A673 (cell line): ENCODE results near the gene USF3.

Source experiments
- EZH2 ChIP-seq: fragments of 200-600 bp; sonication (generic); IDR thresholded peaks from 2 replicates; pipeline ENCODE4 v1.6.1; 2017; ENCODE audit warnings: borderline replicate concordance, low read depth, mild to moderate bottlenecking, mixed read lengths, antibody characterized with exemption, low read length; ENCODE audit not compliant: poor library complexity, severe bottlenecking
- TF ChIP-seq, protein P1 (sequence below): fragments of 300-800, 200-600 bp; sonication (generic); conservative IDR thresholded peaks from 2 replicates; pipeline ENCODE4 v1.5.1; 2017; ENCODE audit warnings: low read depth, mild to moderate bottlenecking, antibody characterized with exemption, low read length, moderate library complexity, mixed read lengths

DNA sequence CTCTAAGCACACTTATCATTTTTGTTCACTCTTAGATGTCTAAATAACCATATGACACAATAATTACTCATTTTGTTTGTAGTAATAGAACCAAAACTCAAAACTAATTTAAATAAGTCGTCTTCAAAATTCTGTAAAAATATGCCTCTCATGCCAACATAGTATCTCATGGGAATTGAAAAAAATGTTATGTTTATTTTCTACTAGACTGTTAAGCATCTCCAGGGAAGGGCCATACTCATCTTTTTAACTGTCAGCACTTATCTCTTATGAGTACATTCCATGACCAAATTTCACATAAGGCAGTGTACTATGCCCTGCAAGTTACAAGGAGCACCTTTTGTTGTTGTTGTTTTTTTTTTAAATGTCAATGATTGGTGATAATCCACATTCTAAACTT lies 18.3 kb upstream of the USF3 start:
- TF ChIP-seq, protein P1, sequence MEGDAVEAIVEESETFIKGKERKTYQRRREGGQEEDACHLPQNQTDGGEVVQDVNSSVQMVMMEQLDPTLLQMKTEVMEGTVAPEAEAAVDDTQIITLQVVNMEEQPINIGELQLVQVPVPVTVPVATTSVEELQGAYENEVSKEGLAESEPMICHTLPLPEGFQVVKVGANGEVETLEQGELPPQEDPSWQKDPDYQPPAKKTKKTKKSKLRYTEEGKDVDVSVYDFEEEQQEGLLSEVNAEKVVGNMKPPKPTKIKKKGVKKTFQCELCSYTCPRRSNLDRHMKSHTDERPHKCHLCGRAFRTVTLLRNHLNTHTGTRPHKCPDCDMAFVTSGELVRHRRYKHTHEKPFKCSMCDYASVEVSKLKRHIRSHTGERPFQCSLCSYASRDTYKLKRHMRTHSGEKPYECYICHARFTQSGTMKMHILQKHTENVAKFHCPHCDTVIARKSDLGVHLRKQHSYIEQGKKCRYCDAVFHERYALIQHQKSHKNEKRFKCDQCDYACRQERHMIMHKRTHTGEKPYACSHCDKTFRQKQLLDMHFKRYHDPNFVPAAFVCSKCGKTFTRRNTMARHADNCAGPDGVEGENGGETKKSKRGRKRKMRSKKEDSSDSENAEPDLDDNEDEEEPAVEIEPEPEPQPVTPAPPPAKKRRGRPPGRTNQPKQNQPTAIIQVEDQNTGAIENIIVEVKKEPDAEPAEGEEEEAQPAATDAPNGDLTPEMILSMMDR: no peak
- TF ChIP-seq EZH2: no peak
